Keratinocyte (primary cell): ENCODE data around the gene DTNB. TPM values are rescaled to one million over a fixed set of nuclear protein-coding genes. Genes with fewer than 3 reads are reported as not detected.

Source experiments
- DNase-seq: peaks from one replicate; pipeline ENCODE4 v3.0.0-alpha.2; 2011; ENCODE audit warnings: low read depth, missing footprints, low spot score
- FAIRE-seq: peaks from 2 replicates; lab custom pipeline; 2011; peaks lifted over from hg19 to GRCh38; lab: Jason Lieb, UNC
- H2AFZ ChIP-seq: 2 replicates; pipeline ENCODE4 v1.6.0; 2012; ENCODE audit warnings: low read length, control low read depth, inconsistent platforms; ENCODE audit not compliant: control insufficient read depth
- H3K27ac ChIP-seq: 2 replicates; pipeline ENCODE4 v1.5.1; 2011; ENCODE audit warnings: low read length; ENCODE audit not compliant: control insufficient read depth, insufficient read depth
- H3K27me3 ChIP-seq: 3 replicates; pipeline ENCODE4 v1.6.0; 2011; ENCODE audit warnings: low read length; ENCODE audit not compliant: control insufficient read depth, insufficient read depth; ENCODE audit errors: extremely low read depth
- H3K36me3 ChIP-seq, 2 experiments: 2 replicates in 1 of 2; 3 replicates in 1 of 2; pipeline ENCODE4 v1.5.1; 2011; ENCODE audit warnings: low read length in 2 of 2, mild to moderate bottlenecking in 1 of 2; ENCODE audit not compliant: control insufficient read depth in 2 of 2, insufficient read depth in 2 of 2; ENCODE audit errors: extremely low read depth in 1 of 2
- H3K4me1 ChIP-seq: 3 replicates; pipeline ENCODE4 v1.5.1; 2011; ENCODE audit warnings: low read length; ENCODE audit not compliant: control insufficient read depth, insufficient read depth; ENCODE audit errors: extremely low read depth
- H3K4me2 ChIP-seq: 3 replicates; pipeline ENCODE4 v1.6.0; 2011; ENCODE audit warnings: low read depth, low read length; ENCODE audit not compliant: control insufficient read depth, insufficient read depth; ENCODE audit errors: extremely low read depth
- H3K4me3 ChIP-seq, 3 experiments: fragments of 200-600 bp in 1 of 3; sonication (generic) in 1 of 3; 2 replicates in 2 of 3; 3 replicates in 1 of 3; pipeline ENCODE4 v1.5.1; 2011 to 2016; ENCODE audit warnings: low read length in 3 of 3, mild to moderate bottlenecking in 3 of 3, control low read depth in 2 of 3, inconsistent platforms in 1 of 3, low read depth in 1 of 3, mixed read lengths in 1 of 3, mixed run types in 1 of 3, moderate library complexity in 1 of 3; ENCODE audit not compliant: control insufficient read depth in 2 of 3, insufficient read depth in 2 of 3; ENCODE audit errors: extremely low read depth in 1 of 3
- H3K79me2 ChIP-seq: 2 replicates; pipeline ENCODE4 v1.6.0; 2012; ENCODE audit warnings: low read length; ENCODE audit not compliant: control insufficient read depth, insufficient read depth
- H3K9ac ChIP-seq: 3 replicates; pipeline ENCODE4 v1.6.0; 2011; ENCODE audit warnings: low read length; ENCODE audit not compliant: control insufficient read depth, insufficient read depth; ENCODE audit errors: extremely low read depth
- H3K9me1 ChIP-seq: 3 replicates; pipeline ENCODE4 v1.6.0; 2011; ENCODE audit warnings: low read length; ENCODE audit not compliant: control insufficient read depth, insufficient read depth; ENCODE audit errors: extremely low read depth
- H3K9me3 ChIP-seq: 2 replicates; pipeline ENCODE4 v1.5.1; 2012; ENCODE audit warnings: low read depth, low read length; ENCODE audit not compliant: control insufficient read depth
- H4K20me1 ChIP-seq: 3 replicates; pipeline ENCODE4 v1.6.0; 2011; ENCODE audit warnings: low read length; ENCODE audit not compliant: control insufficient read depth, insufficient read depth; ENCODE audit errors: extremely low read depth
- CTCF ChIP-seq, 3 experiments: IDR thresholded peaks in 1 of 3; conservative IDR thresholded peaks in 1 of 3; optimal IDR thresholded peaks in 1 of 3; 2 replicates in 2 of 3; 3 replicates in 1 of 3; pipeline versions ENCODE3 to v1.5.1; 2011; ENCODE audit warnings: low read length in 3 of 3, mild to moderate bottlenecking in 3 of 3, moderate library complexity in 2 of 3, control low read depth in 1 of 3, inconsistent platforms in 1 of 3; ENCODE audit not compliant: insufficient read depth in 2 of 3; ENCODE audit errors: extremely low read depth in 1 of 3
- EZH2 ChIP-seq: IDR thresholded peaks from one replicate; pipeline ENCODE4 v1.6.1; 2012; ENCODE audit warnings: inconsistent platforms, mild to moderate bottlenecking, low read length, moderate library complexity
- dilution Hi-C: fragments of 300-500 bp; cut with MboI; formaldehyde crosslinking; loops from one replicate; pipeline ENCODE4 v1.7.0; 2020; ENCODE audit warnings: low sequenced_read_pairs; ENCODE audit not compliant: extremely low pct_ligation_motif_present
- polyA plus RNA-seq, 5 experiments: library from polyadenylated mRNA; depleted of rRNA in 3 of 5; stranded (reverse) in 3 of 5; stranded (forward) in 1 of 5; unstranded in 1 of 5; fragments of >200 nt; gene quantifications; 1 replicate in 1 of 5; 2 replicates in 3 of 5; 3 replicates in 1 of 5; pipeline versions ENCODE4 v1.2.1 to v1.2.3, GENCODE V29; 2011 to 2012; ENCODE audit warnings: missing spikeins in 2 of 5, low read depth in 1 of 5, low replicate concordance in 1 of 5

DTNB gene
- polyA plus RNA-seq, 1 donor (not counting 4 experiments of a cell fraction or from before 2014, with no cell fraction given), result 31.5 TPM

DNA sequence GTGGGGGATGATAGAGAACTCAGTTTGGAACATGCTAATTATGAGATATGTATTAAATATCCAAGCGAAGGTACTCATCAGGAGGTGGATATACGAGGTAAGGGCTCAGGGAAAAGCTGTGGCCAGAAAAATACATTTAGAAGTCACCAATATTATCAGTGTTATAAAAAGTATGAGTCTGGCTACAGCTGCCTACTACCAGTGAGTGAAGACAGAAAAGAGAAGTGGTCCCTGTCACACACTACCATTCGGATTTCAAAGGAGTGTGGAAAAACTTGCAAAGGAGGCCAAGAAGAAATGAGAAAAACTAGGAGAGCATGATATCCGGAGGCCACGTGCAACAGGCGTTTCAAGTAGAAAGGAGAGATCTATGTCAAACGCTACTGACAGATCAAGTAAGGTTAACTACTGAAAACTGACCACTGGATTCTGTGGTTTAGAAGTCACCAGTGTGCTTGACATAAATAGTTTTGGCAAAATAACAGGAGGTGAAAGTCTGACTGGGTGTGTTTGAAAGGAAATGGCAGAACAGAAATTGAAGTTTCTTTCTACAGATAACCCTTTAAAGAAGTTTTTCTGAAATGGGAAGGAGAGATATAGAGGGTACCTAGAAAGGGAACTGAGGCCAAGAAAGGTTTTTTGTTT lies 213.0 kb downstream of the DTNB start:
- FAIRE-seq (no peak), DNase-seq (no peak)
- Histone ChIP-seq H3K36me3 (no peaks in the 10 kb centered on the region), H3K79me2 (no peaks in the 10 kb centered on the region), H2AFZ (no peak overlapping the region), H3K4me1 (no peaks in the 10 kb centered on the region), H3K27me3 (no peaks in the 10 kb centered on the region), H3K4me2 (no peak overlapping the region), H3K9me3 (no peaks in the 10 kb centered on the region), H3K9me1 (no peaks in the 10 kb centered on the region), H4K20me1 (no peaks in the 10 kb centered on the region), H3K4me3 (no peak overlapping the region), H3K9ac (no peak overlapping the region), H3K27ac (no peak overlapping the region)
- dilution Hi-C loops, result no loop called here
- TF ChIP-seq EZH2 (no peak), CTCF (optimal IDR thresholded peaks at IDR 0.05 in 1 of 3, IDR thresholded peaks at IDR 0.05 in 1 of 3, conservative IDR thresholded peaks at IDR 0.05 in 1 of 3; ENCODE audit: extremely low read depth in 1 of 3, insufficient read depth in 2 of 3, low read length in 3 of 3) (no peak)

GRCh38 chr2:25454824-25455611 lies 218.4 kb downstream of the DTNB start:
- FAIRE-seq (no peak), DNase-seq (no peak)
- Histone ChIP-seq H3K27ac (no peak overlapping the region), H3K9ac (no peak overlapping the region), H3K79me2 (no peaks in the 10 kb centered on the region), H3K36me3 (no peaks in the 10 kb centered on the region), H2AFZ (no peak overlapping the region), H3K4me3 (no peak overlapping the region), H3K27me3 (no peaks in the 10 kb centered on the region), H3K4me2 (no peak overlapping the region), H4K20me1 (no peaks in the 10 kb centered on the region), H3K4me1 (peaks cover 3% of the 10 kb centered on the region), H3K9me1 (no peaks in the 10 kb centered on the region), H3K9me3 (no peaks in the 10 kb centered on the region)
- TF ChIP-seq CTCF (optimal IDR thresholded peaks at IDR 0.05 in 1 of 3, IDR thresholded peaks at IDR 0.05 in 1 of 3, conservative IDR thresholded peaks at IDR 0.05 in 1 of 3; ENCODE audit: extremely low read depth in 1 of 3, insufficient read depth in 2 of 3, low read length in 3 of 3) (no peak), EZH2 (no peak)
- dilution Hi-C loops, result no loop called here
